Measurements from ENCODE around the gene TMEM181.

DNA sequence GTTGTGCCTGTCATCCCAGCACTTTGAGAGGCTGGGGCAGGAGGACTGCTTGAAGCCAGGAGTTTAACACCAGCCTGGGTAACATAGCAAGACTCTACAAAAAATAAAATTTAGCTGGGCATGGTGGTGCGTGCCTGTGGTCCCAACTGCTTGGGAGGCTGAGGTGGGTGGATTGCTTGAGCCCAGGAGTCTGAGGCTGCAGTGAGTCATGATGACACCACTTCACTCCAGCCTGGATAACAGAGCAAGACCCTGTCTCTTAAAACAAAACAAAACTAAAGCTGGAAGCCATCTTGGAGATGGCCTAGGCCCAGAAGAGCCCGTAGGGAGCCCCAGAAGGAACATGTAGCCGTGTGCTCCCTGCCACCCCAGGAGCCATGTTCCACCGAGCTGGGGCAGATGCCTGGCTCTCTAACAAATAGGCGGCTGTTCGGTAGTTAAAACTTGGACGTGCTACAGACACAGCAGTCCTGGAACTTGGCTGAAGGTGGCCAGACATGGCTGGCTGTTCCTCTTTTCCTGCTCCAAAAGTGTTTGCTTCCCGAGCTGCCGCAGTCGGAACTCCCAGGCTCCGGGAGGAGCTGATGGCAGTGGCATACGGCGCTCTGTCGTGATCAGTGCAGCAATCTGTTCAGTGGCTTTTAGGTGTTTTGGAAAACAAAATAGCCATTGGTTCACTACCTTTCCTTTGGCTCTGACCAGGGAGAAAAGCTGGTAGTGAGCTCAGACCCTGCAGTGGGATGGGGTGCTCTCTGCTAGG is 47.7 kb downstream of the TMEM181 start:
- TF ChIP-seq CTCF (IDR thresholded peaks at IDR 0.05; ENCODE audit: low read length) = no peak
- no peak for TF ChIP-seq EZH2 (optimal IDR thresholded peaks at IDR 0.05; ENCODE audit: low read depth, low read length)
- no peak for TF ChIP-seq EZH2phosphoT487 (IDR thresholded peaks at IDR 0.05; ENCODE audit: low read length)

Data from MM.1S (cell line).